ENCODE measurements around the gene MALSU1. TPM values are rescaled to one million over a fixed set of nuclear protein-coding genes. Genes with fewer than 3 reads are reported as not detected.

Gene MALSU1
- total and polyA plus RNA-seq, 2 of the 13 experiments (the other 11 are each of a cell fraction or from before 2014, with no cell fraction given) = 72.0 to 141 TPM

GRCh38 chr7:23336799-23337283 is 37.7 kb downstream of the MALSU1 start (continued):
- TF ChIP-seq ZNF770 (CRISPR knock-in tag; IDR thresholded peaks at IDR 0.05) (peak; percentile 35; the same call in 1 of the 2 replicates), SALL1 (CRISPR knock-in tag; IDR thresholded peaks at IDR 0.05) (peak; percentile 75), ZNF30 (CRISPR knock-in tag; IDR thresholded peaks at IDR 0.05) (no peak), ZNF607 (CRISPR knock-in tag; IDR thresholded peaks at IDR 0.05; ENCODE audit: borderline replicate concordance) (no peak), PRDM4 (CRISPR knock-in tag; IDR thresholded peaks at IDR 0.05; ENCODE audit: borderline replicate concordance) (no peak), ZNF484 (CRISPR knock-in tag; IDR thresholded peaks at IDR 0.05; ENCODE audit: borderline replicate concordance, low read depth) (no peak), SOX6 (IDR thresholded peaks at IDR 0.05) (no peak), SOX6 (CRISPR knock-in tag; IDR thresholded peaks at IDR 0.05) (peak; percentile 88), ZBTB49 (CRISPR knock-in tag; IDR thresholded peaks at IDR 0.05; ENCODE audit: borderline replicate concordance) (no peak), ZSCAN5A (CRISPR knock-in tag; IDR thresholded peaks at IDR 0.05; ENCODE audit: borderline replicate concordance) (no peak), NAIF1 (CRISPR knock-in tag; IDR thresholded peaks at IDR 0.05; ENCODE audit: borderline replicate concordance) (no peak), ZC3H4 (CRISPR knock-in tag; IDR thresholded peaks at IDR 0.05; ENCODE audit: borderline replicate concordance) (no peak), ZBTB33 (CRISPR knock-in tag; IDR thresholded peaks at IDR 0.05) (peak; percentile 58; the same call in 1 of the 2 replicates), WIZ (CRISPR knock-in tag; IDR thresholded peaks at IDR 0.05) (no peak), BCLAF1 (IDR thresholded peaks at IDR 0.05) (no peak)
